HG03064 (cell line): ENCODE data around the gene TRAK2.
"Not testable (repeated sequence)": the region's sequence is repeated elsewhere in the genome, so short reads cannot be mapped to it uniquely, and the experiment has no call there.

Source experiments
- ATAC-seq: cut with Tn5 transposase; IDR thresholded peaks from one replicate; pipeline ENCODE4 v1.9.1; 2021; ENCODE audit warnings: low read depth; ENCODE audit not compliant: unreplicated experiment

The TRAK2 gene

GRCh38 chr2:201450954-201451291 lies 335 bp downstream of the TRAK2 start:
- peak; percentile 19 for ATAC-seq

- no peak for ATAC-seq
Measured at GRCh38 chr2:201448701-201449100, 2.6 kb downstream of the TRAK2 start.

- ATAC-seq, result no peak
Measured at GRCh38 chr2:201448061-201448460, 3.2 kb downstream of the TRAK2 start.

GRCh38 chr2:201447086-201447485 lies 4.2 kb downstream of the TRAK2 start:
- ATAC-seq, result no peak

DNA sequence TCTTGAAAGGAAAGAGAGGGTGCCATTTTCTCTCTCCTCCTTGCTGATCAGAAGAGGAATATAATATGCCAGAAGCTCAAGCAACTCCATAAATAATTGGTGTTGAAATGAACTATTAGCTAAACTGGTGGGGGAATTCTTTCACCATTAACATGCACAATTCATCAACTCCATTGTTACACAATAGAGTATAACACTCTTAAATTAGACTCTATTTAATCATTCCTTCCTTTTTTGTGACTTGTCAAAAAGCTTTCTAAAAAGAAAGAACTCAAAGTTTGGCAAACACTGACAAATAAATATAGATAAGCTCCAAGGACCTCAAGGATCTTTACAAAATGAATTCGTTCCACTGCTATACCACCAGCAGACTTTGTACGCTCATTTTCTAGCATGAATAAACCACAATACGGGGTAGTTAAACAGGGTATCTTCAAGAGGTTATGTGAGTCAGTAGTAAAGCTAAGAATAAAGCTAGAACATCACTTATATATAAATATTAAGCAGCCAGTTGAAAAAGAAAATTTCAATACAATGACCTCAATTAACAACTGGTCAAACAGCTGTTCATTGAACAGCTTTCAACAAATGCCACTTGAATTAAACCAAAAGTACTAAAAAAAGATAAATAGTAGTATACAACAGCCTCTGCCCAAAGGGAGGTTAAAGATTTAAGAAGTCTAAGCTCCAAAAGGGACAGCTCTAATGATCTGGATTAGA lies 6.4 kb downstream of the TRAK2 start:
- no peak for ATAC-seq

DNA sequence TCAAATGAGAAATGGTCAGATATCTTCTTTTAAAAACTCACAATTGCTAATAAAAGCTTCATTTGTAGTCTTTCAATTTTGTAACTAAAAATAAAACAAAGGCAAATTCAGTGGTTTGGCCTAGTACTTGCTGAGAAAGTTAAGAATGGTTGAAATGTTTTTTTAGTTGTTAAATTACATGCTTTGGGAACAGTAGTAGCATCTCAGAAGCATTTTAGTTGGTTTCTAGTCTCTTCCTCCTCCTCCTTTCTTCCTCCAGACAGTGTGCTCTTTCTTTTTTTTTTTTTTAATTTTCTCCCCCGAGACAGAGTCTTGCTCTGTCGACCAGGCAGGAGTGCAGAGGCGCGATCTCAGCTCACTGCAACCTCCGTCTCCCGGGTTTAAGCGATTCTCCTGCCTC lies 9.8 kb downstream of the TRAK2 start:
- peak; percentile 68 for ATAC-seq

DNA sequence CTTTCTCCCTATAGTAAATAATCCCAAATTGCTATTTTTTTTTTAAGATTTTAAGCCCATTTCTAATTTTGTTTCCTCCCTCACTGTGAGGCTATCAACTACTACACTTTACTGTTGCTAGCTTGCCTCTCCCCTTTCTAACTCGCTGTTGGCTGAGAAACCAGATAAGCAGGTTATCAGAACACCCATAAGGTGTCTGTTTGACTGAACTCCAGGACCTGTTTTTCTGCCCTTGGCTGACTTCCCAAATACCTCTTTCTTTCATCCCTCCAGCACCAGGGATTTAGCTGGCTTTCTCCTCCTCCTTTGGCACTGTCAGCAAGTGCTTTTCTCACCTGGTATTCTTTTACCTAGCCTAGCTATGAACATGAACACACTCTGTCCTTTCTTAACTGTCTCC lies 11.1 kb downstream of the TRAK2 start:
- ATAC-seq, result no peak

GRCh38 chr2:201439336-201439922 lies 11.8 kb downstream of the TRAK2 start:
- not testable (repeated sequence) for ATAC-seq

DNA sequence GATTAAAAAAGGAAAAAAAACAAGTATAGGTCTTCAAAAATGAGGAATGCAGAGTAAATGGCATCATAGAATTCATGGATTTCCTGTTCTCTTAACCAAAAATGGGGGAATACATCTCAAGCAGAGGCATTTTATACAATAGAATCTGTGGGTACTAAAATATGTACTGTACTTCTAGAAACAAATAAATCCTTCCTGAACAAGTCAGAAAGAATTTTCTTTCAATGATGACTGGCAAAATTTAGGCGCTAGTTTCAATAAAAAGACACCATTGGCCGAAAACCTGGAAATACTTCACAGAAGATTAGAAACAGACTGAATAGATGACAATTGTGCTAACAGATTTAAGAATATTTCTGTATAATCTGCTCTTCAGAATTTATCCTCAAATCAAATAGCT lies 15.1 kb downstream of the TRAK2 start:
- ATAC-seq, result no peak

DNA sequence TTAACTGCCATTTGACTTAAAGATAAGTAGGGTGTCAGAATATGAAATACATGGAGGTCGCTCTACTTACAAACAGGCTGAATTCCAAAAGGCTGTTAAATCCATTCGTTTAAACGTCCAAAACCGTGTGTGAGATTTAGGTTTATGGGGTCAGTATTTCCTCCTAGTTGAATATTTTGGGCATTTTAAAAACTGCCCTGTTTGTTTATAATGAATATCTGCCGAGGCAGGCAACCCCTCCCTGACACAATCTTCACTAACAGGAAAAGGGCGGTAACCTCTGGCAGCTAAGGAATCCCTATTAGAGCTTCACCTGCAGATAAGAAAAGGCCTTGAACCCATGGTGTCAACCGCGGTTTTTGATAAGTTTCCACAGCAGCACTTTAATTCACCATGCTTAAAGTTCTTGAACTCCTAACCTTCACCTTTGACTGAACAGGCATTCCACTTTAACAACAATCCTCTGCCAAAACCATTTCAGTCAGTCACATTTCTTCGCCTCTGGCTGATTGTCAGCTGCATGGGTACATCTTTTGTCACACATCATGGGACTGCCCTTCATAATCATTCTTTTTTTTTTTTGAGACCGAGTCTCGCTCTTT lies 17.8 kb downstream of the TRAK2 start:
- ATAC-seq, result no peak

GRCh38 chr2:201432621-201433393 lies 18.5 kb downstream of the TRAK2 start:
- no peak for ATAC-seq

DNA sequence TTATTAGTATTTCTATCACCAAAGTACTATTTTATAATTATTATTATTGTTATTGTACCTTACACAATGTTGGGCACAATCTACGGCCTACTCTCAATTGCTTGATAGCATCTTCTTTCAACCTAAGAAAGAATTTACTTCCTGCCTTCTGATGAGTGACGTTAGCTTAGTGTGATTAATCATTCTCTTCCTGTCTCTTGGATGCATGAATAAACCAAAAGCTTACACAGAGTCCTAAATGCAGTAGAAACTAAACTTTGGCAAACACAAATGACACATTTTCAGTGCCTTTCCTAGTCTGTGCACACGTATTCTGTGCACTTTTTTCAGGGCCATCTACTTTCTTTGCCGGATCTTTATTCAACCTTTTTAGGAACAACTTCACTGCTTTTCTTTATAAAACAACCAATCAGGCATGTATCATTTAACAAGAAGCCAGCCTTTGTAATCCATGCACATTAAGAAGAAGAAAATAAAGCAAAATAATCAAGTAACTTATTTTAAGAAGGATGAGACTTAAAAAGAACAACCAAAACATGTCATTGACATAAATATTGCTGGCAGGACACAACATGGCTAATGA lies 19.1 kb downstream of the TRAK2 start:
- no peak for ATAC-seq

DNA sequence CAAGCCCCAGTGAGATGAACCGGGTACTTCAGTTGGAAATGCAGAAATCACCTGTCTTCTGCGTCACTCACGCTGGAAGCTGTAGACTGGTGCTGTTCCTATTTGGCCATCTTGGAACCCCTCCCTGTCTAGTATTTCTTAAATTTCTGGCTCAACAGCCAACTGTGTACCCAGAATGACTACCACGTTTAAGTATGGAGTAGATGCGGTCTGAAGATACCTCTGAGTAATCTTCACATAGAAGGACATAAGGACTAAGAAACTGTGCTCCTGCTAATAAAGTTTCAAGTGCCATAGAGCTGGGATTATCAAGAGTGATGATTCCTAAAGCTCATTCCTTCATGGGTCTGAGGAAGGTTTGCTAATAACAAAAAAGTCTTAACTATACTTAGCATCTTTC lies 20.4 kb downstream of the TRAK2 start:
- no peak for ATAC-seq

DNA sequence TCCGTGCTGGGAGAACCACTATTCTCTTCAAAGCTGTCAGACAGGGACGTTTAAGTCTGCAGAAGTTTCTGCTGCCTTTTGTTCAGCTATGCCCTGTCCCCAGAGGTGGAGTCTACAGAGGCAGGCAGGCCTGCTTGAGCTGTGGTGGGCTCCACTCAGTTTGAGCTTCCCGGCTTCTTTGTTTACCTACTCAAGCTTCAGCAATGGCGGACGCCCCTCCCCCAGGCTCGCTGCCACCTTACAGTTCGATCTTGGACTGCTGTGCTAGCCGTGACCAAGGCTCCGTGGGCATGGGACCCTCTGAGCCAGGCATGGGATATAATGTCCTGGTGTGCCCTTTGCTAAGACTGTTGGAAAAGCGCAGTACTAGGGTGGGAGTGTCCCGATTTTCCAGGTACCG lies 20.9 kb downstream of the TRAK2 start:
- not testable (repeated sequence) for ATAC-seq

- not testable (repeated sequence) for ATAC-seq
Measured at GRCh38 chr2:201429835-201430234, 21.4 kb downstream of the TRAK2 start.

GRCh38 chr2:201428366-201428765 lies 22.9 kb downstream of the TRAK2 start:
- ATAC-seq, result not testable (repeated sequence)

DNA sequence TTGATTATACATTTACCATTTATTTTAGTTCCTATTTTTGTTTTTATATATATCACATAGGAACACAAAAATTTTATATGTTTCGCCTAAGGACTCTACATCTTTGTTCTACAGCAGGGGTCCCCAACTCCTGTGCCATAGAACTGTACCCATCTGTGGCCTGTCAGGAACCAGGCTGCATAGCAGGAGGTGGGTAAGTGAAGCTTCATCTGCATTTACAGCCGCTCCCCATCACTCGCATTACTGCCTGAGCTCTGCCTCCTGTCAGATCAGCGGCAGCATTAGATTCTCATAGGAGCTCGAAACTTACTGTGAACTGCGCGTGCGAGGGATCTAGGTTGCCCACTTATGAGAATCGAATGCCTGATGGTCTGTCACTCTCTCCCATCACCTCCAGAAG lies 25.3 kb downstream of the TRAK2 start:
- ATAC-seq, result no peak

DNA sequence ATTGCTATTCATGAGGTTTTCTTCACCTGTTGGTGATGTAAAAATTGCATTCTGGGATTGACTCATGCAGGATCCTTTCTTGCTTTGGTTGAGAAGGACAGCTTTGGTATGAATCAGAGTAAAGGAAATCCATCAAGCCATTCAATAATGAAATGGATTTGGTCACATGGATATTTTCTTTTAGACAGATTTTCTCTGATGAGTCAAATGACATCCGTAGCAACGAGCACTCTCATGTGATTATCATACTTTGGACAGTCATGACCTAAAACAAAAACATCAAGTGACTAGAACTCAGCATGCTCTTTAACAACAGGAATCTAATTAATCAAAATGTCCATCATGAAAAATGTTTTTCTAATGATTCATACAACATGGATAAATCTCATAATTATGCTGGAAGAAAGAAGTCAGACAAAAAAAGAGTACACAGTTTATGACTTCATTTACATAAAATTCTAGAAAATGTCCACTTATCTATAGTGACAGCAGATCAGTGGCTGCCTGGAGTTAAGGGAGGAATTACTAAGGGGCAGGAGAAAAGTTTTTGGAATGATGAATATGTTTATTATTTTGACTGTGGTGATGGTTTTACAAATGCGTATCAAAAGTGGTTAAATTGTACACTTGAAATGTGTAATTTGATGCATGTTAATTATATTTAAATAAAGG lies 30.7 kb downstream of the TRAK2 start:
- no peak for ATAC-seq

DNA sequence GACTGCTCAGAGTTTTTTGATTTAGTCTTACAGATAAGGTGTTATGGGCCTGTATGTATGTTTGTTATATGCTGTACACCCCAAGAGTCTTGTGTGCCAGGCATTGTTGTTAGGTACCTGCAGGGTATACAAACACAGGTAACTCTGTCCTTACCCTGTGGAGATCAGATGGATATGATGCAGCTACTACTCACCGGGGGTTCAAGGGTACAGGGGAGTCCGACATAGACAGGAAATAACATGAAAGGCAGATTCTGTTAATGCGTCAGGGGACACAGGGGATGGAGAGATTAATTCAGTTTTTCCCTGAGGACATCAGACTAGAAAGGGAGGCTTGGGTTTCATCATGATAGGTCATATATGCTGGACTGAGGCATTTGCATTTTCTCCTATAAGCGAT lies 31.3 kb downstream of the TRAK2 start:
- ATAC-seq, result no peak

DNA sequence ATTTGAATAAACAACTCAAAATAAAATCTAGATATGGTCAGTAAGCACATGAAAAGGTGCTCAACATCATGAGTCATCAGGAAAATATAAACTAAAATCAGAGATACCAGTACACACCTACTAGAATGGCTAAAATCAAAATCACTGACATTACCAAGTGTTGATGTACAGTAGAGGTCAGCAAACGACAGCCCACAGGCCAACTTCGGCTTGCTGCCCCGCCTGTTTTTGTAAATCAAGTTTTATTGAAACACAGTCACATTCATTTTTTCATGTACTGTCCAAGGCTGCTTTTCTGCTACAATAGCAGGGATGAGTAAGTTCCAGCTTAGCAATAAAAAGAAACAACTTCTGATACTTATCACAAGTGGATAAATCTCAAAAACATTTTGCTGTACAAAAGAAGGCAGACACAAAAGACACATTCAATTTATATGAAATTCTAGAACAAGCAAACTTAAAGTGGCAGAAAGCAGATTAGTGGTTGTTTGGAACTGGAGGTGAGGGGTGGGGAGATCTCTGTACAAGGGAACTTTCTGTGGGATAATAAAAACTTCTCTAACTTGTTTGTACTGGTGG lies 32.1 kb downstream of the TRAK2 start:
- ATAC-seq, result no peak
